Lower leg skin (tissue), 3 donors: ENCODE data around the gene TRIM68.

Source experiments
- CTCF ChIP-seq, 3 donors: fragments of 450-650 bp; IDR thresholded peaks; one replicate each; pipeline ENCODE4 v1.5.1; 2016; ENCODE audit warnings: antibody characterized with exemption in 3 of 3, mild to moderate bottlenecking in 3 of 3, moderate library complexity in 2 of 3
- POLR2A ChIP-seq, 2 donors: fragments of 450-650 bp; IDR thresholded peaks; one replicate each; pipeline ENCODE4 v1.6.1; 2016 to 2017; ENCODE audit warnings: antibody characterized with exemption in 2 of 2, mild to moderate bottlenecking in 1 of 2, moderate library complexity in 1 of 2

- TF ChIP-seq POLR2A (IDR thresholded peaks at IDR 0.05), result no peak
- no peak for TF ChIP-seq CTCF (IDR thresholded peaks at IDR 0.05)
These were observed 29.4 kb downstream of the TRIM68 start for GRCh38 chr11:4578624-4579023.
